K562 (cell line): ENCODE measurements around the gene ZNF554.

Experiments used
- RBFOX2 ChIP-seq: fragments of 200-400 bp; formaldehyde crosslinking; IDR thresholded peaks from 2 replicates; pipeline ENCODE4 v1.6.1; 2017; ENCODE audit warnings: low read depth, mild to moderate bottlenecking, low read length, moderate library complexity
- SIN3A ChIP-seq, 2 experiments: fragments of 150-350 bp in 1 of 2; IDR thresholded peaks; 2 replicates each; pipeline ENCODE4 v1.6.1; 2011 to 2016; ENCODE audit warnings: borderline replicate concordance in 2 of 2, low read depth in 2 of 2, low read length in 2 of 2, mild to moderate bottlenecking in 2 of 2, moderate library complexity in 2 of 2; ENCODE audit not compliant: control insufficient read depth in 1 of 2

DNA sequence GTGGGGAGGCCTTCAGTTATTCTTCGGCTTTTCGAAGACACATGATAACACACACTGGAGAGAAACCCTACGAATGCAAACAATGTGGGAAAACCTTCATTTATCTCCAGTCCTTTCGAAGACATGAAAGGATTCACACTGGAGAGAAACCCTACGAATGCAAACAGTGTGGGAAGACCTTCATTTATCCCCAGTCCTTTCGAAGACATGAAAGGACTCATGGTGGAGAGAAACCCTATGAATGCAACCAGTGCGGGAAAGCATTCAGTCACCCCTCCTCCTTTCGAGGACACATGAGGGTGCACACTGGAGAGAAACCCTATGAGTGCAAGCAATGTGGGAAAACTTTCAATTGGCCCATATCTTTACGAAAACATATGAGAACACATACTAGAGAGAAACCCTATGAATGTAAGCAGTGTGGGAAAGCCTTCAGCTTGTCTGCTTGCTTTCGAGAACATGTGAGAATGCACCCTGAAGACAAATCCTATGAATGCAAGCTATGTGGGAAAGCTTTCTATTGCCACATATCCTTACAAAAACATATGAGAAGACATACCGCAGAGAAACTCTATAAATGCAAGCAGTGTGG, 33.4 kb downstream of the ZNF554 start:
- no peak for TF ChIP-seq RBFOX2
- no peak for TF ChIP-seq SIN3A (IDR thresholded peaks at IDR 0.05; ENCODE audit: borderline replicate concordance in 2 of 2, control insufficient read depth in 1 of 2, low read depth in 2 of 2, low read length in 2 of 2)
